Measurements from ENCODE around the gene CNTNAP2. TPM values are rescaled to one million over a fixed set of nuclear protein-coding genes. Genes with fewer than 3 reads are reported as not detected.

The CNTNAP2 gene
- total RNA-seq, 6 experiments from 2014 or later, result 0.07 to 0.13 (median 0.12) TPM; not detected in 3

- Mint-ChIP-seq H3K4me1 (ENCODE audit: low read depth) (no peaks in the 10 kb centered on the region), H3K27ac (no peak overlapping the region), H3K36me3 (ENCODE audit: low read depth) (no peaks in the 10 kb centered on the region), H3K27me3 (ENCODE audit: insufficient read depth) (no peaks in the 10 kb centered on the region), H3K9me3 (peaks cover 28% of the 10 kb centered on the region), H3K4me3 (no peak overlapping the region)
- no peak for DNase-seq
- TF ChIP-seq CTCF (IDR thresholded peaks at IDR 0.05), result no peak
Observed at GRCh38 chr7:146411975-146412374, 295.4 kb downstream of the CNTNAP2 start.

GRCh38 chr7:146412781-146413180, 296.2 kb downstream of the CNTNAP2 start:
- Mint-ChIP-seq H3K36me3 (ENCODE audit: low read depth) (no peaks in the 10 kb centered on the region), H3K4me1 (ENCODE audit: low read depth) (no peaks in the 10 kb centered on the region), H3K27me3 (ENCODE audit: insufficient read depth) (no peaks in the 10 kb centered on the region), H3K9me3 (peaks cover 21% of the 10 kb centered on the region), H3K27ac (no peak overlapping the region), H3K4me3 (no peak overlapping the region)
- no peak for TF ChIP-seq CTCF (IDR thresholded peaks at IDR 0.05)
- no peak for DNase-seq

GRCh38 chr7:146414373-146414772, 297.8 kb downstream of the CNTNAP2 start:
- H3K36me3 Mint-ChIP-seq (ENCODE audit: low read depth), result no peaks in the 10 kb centered on the region
- H3K27ac Mint-ChIP-seq, result no peak overlapping the region
- no peaks in the 10 kb centered on the region for H3K27me3 Mint-ChIP-seq (ENCODE audit: insufficient read depth)
- no peaks in the 10 kb centered on the region for H3K4me1 Mint-ChIP-seq (ENCODE audit: low read depth)
- no peak for TF ChIP-seq CTCF (IDR thresholded peaks at IDR 0.05)
- H3K4me3 Mint-ChIP-seq, result no peak overlapping the region
- peaks cover 24% of the 10 kb centered on the region for H3K9me3 Mint-ChIP-seq
- no peak for DNase-seq

GRCh38 chr7:146414937-146415336, 298.3 kb downstream of the CNTNAP2 start:
- Mint-ChIP-seq H3K4me3 (no peak overlapping the region), H3K27me3 (ENCODE audit: insufficient read depth) (no peaks in the 10 kb centered on the region), H3K27ac (no peak overlapping the region), H3K9me3 (peaks cover 24% of the 10 kb centered on the region), H3K36me3 (ENCODE audit: low read depth) (no peaks in the 10 kb centered on the region), H3K4me1 (ENCODE audit: low read depth) (no peaks in the 10 kb centered on the region)
- TF ChIP-seq CTCF (IDR thresholded peaks at IDR 0.05), result no peak
- no peak for DNase-seq

- H3K27ac Mint-ChIP-seq, result no peak overlapping the region
- no peak overlapping the region for H3K4me3 Mint-ChIP-seq
- no peaks in the 10 kb centered on the region for H3K27me3 Mint-ChIP-seq (ENCODE audit: insufficient read depth)
- H3K4me1 Mint-ChIP-seq (ENCODE audit: low read depth), result no peaks in the 10 kb centered on the region
- H3K36me3 Mint-ChIP-seq (ENCODE audit: low read depth), result no peaks in the 10 kb centered on the region
- DNase-seq, result no peak
- H3K9me3 Mint-ChIP-seq, result peaks cover 21% of the 10 kb centered on the region; the same call in 1 of the 2 replicates
- no peak for TF ChIP-seq CTCF (IDR thresholded peaks at IDR 0.05)
Observed at GRCh38 chr7:146417176-146417575, 300.6 kb downstream of the CNTNAP2 start.

- Mint-ChIP-seq H3K36me3 (ENCODE audit: low read depth) (no peaks in the 10 kb centered on the region), H3K4me3 (no peak overlapping the region), H3K9me3 (peaks cover 26% of the 10 kb centered on the region), H3K4me1 (ENCODE audit: low read depth) (no peaks in the 10 kb centered on the region), H3K27me3 (ENCODE audit: insufficient read depth) (no peaks in the 10 kb centered on the region), H3K27ac (no peak overlapping the region)
- DNase-seq, result no peak
- TF ChIP-seq CTCF (IDR thresholded peaks at IDR 0.05), result no peak
Observed at GRCh38 chr7:146423446-146423845, 306.8 kb downstream of the CNTNAP2 start.

Data from HFFc6 (cell line).